ENCODE data around the gene SIGLEC10.

SIGLEC10 gene

DNA sequence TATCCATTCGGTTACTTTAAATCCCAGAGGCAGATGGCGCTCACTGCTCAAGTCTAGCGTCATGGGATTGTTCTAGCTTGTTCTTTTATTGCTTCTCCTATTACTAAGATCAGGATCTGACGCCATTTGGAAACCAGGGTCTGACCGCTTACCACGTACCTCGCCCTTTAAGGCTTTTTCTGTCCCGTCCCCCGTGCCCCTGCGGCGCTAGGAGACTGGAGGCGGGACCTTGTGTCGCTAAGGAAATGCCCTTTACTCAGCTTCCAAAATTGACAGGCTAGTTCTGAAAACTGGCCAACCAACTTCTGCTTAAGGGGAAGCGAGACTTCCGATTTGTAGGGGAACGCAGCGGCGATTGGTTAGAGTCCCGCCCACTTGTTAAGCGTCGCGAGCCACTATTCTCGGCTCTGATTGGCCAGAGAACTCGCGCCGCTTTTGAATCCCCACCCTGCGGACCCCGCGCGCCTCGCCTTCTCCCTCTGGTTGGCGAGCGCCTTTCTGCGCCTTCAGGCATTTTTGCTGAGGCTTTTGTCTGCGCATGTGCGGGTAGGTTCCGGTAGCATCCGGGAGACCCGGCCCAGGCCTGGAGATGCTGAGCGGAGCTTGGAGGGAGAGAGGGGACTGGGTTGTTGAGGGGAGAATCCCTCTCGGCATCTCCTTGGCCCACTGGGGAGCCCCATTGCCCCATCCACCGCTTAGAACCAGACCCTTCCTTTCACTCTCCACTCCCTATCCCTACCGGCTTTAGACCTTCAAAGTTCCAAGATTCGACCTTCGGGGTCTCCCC is 23.2 kb downstream of the SIGLEC10 start:
- peak; percentile 96 for DNase-seq (ENCODE audit: low spot score)

DNA sequence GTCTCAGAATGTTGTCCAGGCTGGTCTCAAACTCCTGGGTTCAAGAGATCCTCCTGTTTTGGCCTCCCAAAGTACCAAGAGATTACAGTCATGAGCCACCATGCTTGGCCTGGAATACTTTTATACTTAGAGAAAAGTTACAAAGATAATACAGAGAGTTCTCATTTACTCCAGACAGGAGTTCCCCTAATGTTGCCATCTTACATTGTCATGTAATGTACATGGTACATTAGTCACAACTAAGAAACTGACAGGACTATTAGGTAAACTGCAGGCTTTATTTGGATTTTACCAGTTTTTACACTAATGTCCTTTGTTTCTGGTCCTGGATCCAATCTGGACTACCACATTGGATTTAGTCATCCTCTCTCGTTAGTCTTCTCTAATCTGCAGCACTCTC is 24.7 kb downstream of the SIGLEC10 start:
- no peak for DNase-seq (ENCODE audit: low spot score)

DNA sequence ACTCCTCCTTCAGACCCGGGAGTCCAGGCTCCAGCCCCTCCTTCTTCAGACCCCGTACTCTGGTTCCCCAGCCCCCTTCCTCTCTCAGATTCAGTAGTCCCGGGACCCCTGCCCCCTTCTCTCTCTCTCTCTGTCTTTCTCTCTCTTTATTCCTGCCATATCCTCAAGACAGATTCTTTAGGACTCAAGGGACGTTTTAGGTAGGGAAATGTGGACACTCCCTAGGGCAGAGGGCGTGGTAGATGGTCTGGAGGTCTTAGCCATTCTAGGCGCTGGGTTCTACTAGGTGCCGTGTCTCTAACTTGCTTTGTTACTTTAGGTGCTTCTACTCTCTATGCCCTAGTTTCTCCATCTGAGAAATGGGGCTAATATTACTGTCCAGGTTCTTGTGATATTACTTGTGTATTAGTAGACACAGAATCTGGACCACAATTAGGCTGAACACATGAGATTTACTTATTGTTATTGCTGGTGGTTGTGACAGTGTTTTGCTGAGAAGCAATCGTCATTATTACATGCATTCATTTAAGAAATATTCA is 26.3 kb downstream of the SIGLEC10 start:
- DNase-seq (ENCODE audit: low spot score) = no peak

DNA sequence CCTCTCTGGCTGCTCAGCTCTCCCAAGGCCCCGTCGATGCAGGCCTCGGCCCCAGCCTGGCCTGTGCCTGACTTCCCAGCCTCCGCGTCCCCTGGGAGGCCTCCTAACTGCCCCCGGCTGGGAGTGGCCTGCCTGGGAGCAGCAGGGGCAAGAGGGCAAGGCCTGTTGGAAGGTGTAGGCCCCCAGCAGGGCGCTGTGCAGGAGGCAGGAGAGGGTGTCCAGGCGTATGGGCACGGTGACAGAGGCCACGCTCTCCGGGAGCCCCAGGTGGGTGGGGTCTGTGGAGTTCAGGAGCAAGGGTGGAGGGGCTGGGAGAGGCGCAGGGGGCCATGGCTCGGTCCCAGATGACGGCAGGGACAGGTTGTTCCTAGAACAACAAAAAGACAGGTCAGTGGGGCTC is 28.3 kb downstream of the SIGLEC10 start:
- DNase-seq (ENCODE audit: low spot score) = no peak

DNA sequence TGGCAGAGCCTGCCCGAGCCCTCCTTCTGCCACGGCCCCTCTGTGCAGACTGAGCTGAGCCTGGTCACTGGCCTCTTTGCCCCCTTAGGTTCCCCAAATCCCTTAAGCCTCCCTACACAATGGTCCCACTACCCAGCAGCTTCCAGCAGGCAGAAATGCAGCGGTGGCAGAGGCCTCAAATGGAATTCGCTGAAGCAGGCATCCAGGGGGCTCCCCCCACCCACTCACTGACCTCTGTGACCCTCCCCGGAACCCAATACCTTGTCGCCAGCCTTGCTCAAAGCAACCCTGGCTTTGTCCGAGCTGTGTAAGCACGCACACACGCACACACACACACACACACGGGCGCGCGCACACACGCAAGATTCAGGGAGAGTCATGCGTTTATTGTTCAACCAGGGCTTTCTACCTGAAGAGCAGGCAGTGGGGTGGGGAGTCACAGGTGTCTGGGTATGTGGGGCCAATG is 29.5 kb downstream of the SIGLEC10 start, which contains the start of gene LIM2:
TSS of gene LIM2 (minus strand) at position 51 of the 466 bp plus-strand sequence. CDS start 531 bp downstream, outside the sequence.
- DNase-seq (ENCODE audit: low spot score) = no peak

DNA sequence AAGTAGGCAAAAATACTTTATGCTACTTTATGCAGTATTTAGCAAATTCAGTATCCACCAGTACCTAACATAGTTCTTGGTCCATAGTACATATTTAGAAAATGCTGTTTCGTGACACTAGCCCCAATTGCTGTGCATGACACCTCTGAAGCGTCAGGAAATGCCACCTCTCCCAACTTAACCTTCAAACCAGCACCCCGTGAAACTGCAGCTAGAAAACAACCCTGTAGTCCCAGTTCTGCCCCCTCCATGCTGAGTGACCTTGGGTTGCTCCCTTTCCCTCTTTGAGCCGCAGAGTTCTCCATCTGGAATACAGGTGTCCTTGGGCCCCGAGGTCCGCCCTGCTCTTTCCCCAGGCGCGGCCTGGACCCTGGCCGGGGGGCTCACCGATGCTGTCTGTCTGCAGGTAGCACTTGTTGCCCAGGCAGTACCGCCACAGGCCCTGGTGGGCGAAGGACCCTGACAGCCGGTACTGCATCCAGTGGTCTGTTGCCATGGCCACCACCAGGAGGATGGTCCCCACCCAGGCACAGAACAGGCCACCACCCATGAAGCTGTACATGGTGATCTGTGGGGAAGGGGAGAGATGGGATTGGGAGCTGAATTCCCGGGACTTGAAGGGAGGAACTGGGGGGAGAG is 30.4 kb downstream of the SIGLEC10 start:
- DNase-seq (ENCODE audit: low spot score) = no peak

DNA sequence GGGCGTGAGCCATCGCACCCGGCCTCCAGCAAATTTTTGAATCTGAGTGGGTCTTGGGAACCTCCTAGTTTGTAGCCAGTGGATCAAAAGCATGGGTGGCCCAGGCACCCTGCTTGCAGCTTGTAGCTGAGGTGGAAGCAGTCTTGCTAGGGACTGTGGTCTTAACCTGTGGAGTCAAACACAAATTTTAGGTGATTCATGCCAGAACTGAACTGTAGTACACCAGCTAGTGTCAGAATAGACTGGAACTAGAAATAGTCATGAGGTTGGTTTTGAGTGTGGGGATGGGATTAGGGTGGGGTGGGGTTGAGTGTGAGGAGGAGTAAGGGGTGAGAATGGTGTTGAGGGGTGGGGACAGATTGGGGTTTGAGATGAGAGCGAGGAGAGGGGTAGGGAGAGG is 35.4 kb downstream of the SIGLEC10 start:
- no peak for DNase-seq (ENCODE audit: low spot score)

DNA sequence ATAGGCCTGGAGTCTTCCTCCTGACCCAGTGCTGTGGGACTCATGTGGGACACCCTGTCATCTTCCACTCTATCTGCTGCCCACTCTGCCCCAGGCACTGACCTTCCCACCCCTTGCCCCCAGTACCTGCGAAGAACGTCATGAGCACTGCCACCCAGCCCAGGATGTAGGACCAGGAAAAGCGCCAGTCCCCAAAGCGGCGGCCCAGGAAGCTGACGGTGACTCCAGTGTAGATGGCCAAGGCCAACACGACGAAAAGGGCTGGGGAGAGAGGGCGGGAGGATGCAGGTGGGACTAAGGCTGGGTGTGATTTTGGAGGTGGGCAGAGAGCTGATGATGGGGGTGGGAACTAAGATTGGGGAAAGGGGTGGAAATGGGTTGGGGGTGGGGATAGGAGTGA is 37.1 kb downstream of the SIGLEC10 start:
- DNase-seq (ENCODE audit: low spot score) = no peak

DNA sequence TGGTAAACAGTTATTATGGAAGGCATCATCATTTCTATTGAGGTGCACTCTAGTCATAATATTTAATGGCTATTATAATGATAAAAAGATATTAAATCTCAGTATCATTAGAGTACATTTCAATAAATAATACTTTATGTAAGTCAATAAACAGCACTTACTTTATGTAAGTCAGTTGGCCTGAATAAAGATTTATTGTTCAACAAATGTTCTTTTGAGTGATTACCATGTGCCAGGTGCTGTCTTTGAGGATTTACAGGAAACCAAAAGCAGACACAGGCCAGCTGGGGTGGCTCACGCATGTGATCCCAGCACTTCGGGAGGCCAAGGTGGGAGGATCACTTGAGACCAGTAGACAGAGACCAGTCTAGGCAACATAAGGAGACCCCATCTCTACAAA is 40.0 kb downstream of the SIGLEC10 start:
- DNase-seq (ENCODE audit: low spot score) = no peak

DNA sequence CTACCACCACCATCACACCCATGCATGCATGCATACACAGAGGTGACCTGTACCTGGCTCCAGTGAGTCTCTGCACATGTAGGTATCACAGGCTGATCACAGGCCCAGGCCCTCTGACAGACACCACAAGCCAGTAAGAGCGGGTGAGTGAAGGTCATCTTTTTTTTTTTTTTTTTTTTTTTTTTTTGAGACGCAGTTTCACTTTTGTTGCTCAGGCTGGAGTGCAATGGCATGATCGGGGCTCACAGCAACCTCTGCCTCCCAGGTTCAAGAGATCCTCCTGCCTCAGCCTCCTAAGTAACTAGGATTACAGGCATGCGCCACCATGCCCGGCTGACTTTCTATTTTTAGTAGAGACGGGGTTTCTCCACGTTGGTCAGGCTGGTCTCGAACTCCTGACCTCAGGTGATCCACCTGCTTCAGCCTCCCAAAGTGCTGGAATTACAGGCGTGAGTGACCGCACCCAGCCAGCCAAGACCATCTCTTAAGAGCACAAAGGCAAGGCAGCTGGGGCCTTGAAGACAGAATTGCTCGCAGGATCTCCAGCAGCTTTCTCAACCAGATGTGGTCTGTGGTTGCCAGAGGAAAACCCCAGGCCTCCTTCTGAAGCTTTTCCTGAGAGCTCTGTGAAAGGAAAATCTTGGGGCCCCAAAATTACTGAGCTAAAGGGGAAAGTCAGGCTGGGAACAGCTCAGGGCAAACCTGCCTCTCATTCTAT is 41.8 kb downstream of the SIGLEC10 start:
- no peak for DNase-seq (ENCODE audit: low spot score)

DNA sequence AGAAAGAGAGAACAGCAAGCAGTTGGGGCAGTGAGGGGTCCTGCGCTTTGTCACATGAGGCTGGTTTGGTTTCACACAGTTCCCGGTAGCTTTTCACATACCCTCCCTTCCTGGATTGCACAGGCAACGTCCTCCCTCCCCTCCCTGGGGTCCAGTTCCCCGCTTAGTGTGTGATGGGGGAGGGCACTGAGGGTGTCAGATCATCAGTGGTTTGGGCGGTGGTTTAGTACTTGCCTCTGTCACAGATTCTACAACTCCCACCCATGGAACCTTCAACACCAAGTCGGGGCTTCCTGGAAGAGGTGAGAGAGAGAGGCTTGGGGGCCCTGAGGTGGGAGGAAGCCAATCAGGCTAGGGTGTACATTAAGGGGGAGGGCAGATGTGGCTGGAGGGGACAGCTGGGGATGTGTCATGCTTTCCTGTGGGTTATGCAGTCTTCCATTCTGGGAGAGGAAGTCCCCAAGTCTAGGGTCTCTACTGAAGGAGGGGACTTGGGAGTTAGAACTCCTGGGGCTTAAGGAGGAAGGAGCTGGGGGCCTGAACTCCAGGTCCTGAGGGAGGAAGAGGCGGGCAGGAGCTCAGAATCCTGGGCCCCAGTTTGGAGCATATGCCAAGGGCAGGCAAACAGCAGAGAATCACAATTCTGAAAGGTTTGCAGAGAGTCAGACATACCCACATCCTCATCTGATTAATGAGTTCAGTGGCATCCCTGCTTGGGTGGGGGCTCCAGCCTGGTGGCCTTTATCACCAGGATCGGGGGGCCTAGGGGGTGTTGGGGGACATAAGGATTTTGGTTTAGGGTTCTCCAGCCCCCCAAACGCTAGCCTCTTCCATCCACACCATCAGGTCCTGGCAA is 44.6 kb downstream of the SIGLEC10 start, which contains the start of gene NKG7:
TSS of gene NKG7 (minus strand) at position 6 of the 856 bp plus-strand sequence. CDS start 119 bp downstream, outside the sequence.
- DNase-seq (ENCODE audit: low spot score) = no peak

DNA sequence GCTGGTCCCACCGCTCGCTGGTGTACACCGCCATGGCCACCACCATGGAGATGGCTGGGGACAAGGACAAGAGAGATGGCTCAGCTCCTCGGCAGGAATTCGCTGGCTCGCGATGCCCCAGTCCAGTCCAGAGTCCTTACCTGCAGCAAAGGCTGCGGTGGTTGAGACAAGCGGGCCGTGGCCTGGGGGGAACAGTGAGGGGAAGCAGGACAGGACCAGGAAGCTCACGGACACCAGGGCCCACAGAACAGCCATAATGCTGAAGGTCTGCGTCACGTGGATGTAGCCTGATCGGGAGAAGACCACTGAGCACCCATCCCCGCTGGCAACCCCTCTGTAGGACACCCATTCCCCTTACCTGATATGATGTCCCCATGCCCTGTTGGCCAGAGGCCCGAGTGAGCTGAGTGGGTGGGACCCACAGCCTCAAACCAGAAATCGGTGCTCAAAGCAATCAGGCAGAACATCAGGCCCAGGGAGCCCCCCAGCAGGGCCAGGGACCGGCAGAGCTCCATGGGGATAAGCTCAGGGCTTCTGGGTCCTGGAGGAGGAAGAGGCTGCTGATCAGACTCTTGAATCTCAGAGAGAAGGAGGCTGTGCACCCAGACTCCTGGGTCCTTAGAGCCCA is 45.3 kb downstream of the SIGLEC10 start:
- no peak for DNase-seq (ENCODE audit: low spot score)

DNA sequence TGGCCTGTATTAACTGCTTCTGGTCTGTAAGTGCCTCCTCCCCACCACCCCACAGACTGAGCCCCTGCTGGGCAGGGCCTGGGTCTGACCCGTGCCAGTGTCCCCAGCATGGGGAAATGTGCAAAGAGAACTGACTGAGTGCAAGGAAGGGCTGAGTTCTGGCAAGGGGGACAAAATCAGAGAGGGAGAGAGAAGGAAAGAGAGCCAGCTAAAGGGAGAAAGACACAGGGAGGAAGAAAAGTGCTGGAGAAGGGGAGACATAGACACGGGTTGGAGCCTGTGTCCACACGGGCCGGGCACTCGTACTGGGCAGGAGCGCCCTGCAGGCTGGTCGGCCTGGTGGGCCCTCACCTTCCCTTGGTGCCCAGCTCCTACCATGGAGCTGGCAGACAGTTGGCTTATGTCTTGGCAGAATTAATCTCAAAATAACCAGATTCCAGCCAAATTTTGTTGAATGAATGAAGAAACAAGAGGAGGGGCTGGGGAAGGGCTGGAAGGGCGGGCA is 46.2 kb downstream of the SIGLEC10 start:
- DNase-seq (ENCODE audit: low spot score) = no peak

DNA sequence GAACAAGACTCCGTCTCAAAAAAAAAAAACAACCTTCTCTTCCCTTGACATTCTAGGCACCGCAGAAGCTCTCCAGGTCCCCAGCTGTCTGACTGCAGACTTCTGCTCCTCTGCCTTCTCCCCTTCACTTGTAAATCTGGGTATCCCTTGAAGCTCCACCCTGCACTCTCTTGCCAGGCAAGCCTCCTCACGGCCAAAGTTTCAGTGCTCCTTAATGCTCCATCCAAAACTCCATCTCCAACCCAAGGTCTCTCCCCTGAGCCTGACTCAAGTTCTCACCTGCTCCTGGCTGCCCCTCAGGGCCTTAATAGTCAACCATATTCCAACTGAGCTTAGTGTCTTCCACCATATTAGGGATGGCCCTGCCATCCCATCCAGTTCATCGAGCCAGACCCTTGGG is 47.2 kb downstream of the SIGLEC10 start:
- no peak for DNase-seq (ENCODE audit: low spot score)

DNA sequence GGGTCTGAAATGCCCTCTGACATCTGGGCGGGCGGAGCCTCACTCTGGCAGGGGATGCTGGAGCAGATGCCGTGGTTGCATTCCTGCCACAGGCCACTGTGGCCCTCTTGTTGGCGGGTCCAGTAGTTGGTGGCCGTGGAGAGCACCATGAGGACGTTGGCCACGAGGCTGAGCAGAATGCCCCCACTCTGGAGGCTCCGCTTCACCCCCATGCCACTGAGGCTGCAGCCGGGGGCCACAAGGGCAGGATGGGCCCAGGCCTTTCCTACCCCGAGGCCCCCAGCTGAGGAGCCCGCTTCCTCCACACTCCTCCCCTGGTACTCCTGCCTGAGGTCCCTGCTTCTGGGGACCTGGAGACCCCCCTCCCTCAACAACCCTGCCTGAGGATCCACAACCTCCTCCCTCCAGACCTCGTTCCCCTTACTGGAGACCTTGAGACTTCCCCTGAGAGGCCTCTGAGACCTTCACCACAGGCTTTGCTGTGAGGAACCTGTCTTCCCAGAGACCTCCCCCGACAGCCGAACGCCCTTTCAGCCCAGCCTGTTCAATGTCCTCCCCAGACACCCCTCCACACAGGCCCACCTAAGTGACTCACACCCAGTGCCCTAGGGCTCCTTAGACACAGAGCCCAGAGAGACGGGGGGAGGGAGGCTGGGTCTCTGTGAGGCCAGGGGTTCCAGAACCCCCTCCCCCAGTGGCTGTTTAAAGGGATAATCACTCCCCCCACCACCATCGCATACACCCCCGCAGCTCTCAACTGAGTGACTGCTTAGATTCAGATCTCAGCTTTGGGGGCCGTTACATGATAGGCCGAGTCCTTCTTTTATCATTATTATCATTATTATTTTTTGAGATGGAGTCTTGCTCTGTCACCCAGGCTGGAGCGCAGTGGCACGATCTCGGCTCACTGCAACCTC is 48.8 kb downstream of the SIGLEC10 start, which contains the start of gene CLDND2:
TSS of gene CLDND2 (minus strand) at position 638 of the 917 bp plus-strand sequence. CDS start at position 212, 426 bp downstream.
- DNase-seq (ENCODE audit: low spot score) = no peak

DNA sequence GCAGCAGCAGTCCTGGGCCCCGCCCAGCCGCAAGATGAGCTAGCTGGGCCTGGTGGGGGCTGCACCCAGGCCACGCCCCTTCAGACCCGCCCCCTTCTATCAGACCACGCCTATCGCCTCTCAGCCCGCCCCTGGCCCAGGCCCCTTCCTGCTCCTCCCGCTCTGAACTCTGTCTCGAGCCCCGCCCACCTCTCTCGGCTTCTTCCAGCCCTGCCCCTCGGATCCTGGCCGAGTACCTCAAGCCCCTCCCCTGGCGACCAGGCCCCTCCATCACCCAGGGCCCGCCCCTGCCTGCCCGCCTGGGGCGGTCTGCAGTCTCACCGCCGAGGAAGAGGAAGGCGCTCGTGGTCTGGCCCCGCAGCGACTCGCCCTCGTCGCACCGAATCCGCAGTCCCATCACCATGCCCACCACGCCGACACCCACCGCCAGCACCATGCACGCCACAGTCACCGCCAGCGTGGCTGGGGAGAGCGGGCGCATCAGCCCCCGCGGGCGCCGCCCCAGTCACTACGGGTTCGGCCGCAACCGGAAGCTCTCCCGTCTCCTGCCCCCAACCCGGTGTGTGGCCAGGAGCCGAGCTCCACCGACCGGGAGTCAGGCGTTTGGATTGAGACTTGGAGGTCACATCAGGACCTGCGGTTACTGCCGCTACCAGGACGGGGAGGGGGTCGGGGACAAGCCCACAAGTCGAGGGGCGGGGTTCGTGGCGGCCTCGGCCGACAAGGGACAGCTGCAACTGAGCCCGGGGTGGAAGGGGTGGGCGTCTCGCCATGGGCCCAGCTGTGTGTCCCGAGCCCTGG is 49.7 kb downstream of the SIGLEC10 start:
- peak; percentile 97 for DNase-seq (ENCODE audit: low spot score)

DNA sequence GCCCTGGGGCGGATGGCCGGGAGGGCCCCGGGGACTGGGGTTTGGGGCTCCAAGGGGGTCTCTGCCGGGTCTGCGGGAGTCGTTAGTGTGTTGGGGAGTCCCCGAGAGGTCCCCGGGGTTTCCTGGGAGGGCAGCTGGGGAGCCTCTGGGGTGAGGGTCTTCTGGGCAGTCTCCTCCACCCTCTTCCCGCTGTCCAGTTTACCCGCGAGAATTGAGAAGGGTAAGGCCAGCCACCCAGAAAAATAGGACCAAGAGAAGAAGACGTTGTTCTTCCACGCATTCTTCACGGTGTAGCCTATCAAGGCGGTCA is 50.2 kb downstream of the SIGLEC10 start:
- DNase-seq (ENCODE audit: low spot score) = no peak

DNA sequence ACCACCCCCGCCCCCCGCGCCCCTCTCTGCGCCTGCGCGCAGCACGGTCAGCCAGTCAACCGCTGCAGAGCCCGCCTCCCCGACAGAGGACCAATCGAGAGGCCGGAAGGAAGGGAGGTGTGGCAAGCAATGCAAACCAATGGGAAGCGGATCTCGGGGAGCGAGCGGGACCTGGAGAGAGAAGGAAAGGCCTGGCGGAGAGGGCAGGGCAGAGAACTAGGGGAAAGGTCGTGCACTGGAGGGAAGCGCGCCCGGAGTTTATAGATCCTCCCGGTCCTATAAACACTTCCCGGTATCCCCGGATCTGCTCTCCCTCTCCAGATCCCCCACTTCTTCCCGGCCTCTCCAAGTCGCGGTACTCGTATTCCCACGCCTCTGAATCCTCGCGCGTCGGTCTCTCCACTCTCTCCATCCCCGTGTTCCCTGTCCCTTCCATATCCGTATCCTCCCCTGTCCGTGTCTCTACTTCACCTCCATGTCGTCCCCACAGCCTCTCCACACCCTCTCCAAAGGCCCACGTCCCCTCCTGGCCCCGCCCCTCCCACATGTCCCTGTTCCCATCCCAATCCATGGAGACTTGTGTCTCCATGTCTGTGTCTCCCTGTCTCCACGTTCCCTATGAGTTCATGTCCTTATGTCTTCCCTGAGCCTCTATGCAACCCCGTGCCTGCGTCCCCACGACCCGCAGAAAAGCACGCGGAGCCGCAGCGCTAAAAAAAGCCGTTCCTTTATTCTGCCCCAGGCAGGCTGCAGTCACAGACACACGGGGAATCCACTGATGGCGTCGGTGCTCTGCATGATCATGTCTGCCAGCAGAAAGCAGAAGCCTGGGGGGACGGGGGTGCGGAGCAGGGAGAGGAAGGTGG is 50.8 kb downstream of the SIGLEC10 start:
- peak; percentile 98 for DNase-seq (ENCODE audit: low spot score)

Measured in putamen (tissue), 1 donor.